D341Med (cell line): ENCODE results near the gene RANGAP1.

ENCODE experiments used
- DNase-seq: peaks from one replicate; pipeline ENCODE4 v3.0.0; 2012; ENCODE audit warnings: low spot score

Gene RANGAP1

GRCh38 chr22:41197038-41197972 lies 88.7 kb downstream of the RANGAP1 start:
- peak; percentile 99 for DNase-seq
